Sigmoid colon (tissue), 7 donors: ENCODE results near the gene KRTAP10-5. TPM values are rescaled to one million over a fixed set of nuclear protein-coding genes. Genes with fewer than 3 reads are reported as not detected.

Source experiments
- DNase-seq: peaks from one replicate; pipeline ENCODE4 v3.0.0-alpha.2; 2019
- H3K27ac ChIP-seq, 4 donors: fragments of 200-600 bp; sonication (generic); one replicate each; pipeline ENCODE4 v1.5.1; 2016 to 2019; ENCODE audit warnings: mild to moderate bottlenecking in 1 of 4
- H3K27me3 ChIP-seq, 3 donors: fragments of 200-600 bp; sonication (generic); one replicate each; pipeline ENCODE4 v1.5.1; 2019; ENCODE audit warnings: mild to moderate bottlenecking in 1 of 3
- H3K36me3 ChIP-seq, 4 donors: fragments of 200-600 bp; sonication (generic); one replicate each; pipeline ENCODE4 v1.5.1; 2016 to 2019
- H3K4me1 ChIP-seq, 4 donors: fragments of 200-600 bp; sonication (generic); one replicate each; pipeline ENCODE4 v1.5.1; 2017 to 2019
- H3K4me3 ChIP-seq, 4 donors: fragments of 200-600 bp; sonication (generic); one replicate each; pipeline ENCODE4 v1.5.1; 2017 to 2019; ENCODE audit warnings: mild to moderate bottlenecking in 2 of 4, moderate library complexity in 1 of 4
- H3K9me3 ChIP-seq, 4 donors: fragments of 200-600 bp in 3 of 4; sonication (generic) in 3 of 4; one replicate each; pipeline versions ENCODE4 v1.5.1 to v1.6.1; 2013 to 2019
- EP300 ChIP-seq, 4 donors: sonication (generic); formaldehyde crosslinking; IDR thresholded peaks; one replicate each; pipeline ENCODE4 v1.6.1; 2017; ENCODE audit warnings: antibody characterized with exemption in 4 of 4
- POLR2A ChIP-seq, 2 donors: fragments of 450-650 bp; IDR thresholded peaks; one replicate each; pipeline ENCODE4 v1.6.1; 2016; ENCODE audit warnings: antibody characterized with exemption in 2 of 2, mild to moderate bottlenecking in 2 of 2, moderate library complexity in 2 of 2
- POLR2AphosphoS5 ChIP-seq, 4 donors: sonication (generic); formaldehyde crosslinking; IDR thresholded peaks; one replicate each; pipeline ENCODE4 v1.6.1; 2017; ENCODE audit warnings: antibody characterized with exemption in 4 of 4
- WGBS, 2 donors: extraction: QIAGEN DNeasy Blood & Tissue Kit; methylation state at CpG; one replicate each; pipeline ENCODE4 v1.1.7; 2013; 5-methylcytosine and 5-hydroxymethylcytosine counted together
- intact Hi-C: fragments of 100-400 bp; cut with DNase I; formaldehyde crosslinking; loops from one replicate; pipeline ENCODE4 v1.15.1; 2023
- polyA plus RNA-seq, 3 donors: library from polyadenylated mRNA; stranded (reverse); fragments of 200-250 nt; gene quantifications; one replicate each; pipeline ENCODE4 v1.2.3, GENCODE V29; 2013
- total RNA-seq, 4 donors: library from RNA; depleted of rRNA; stranded (reverse); fragments of >200 nt; gene quantifications; one replicate each; pipeline ENCODE4 v1.1.0, GENCODE V29; 2016
- TF ChIP-seq, protein P1 (sequence below), 4 experiments: fragments of 450-650 bp in 3 of 4; fragments of 200-600 bp in 1 of 4; IDR thresholded peaks; one replicate each; pipeline ENCODE4 v1.5.1; 2016 to 2019; ENCODE audit warnings: antibody characterized with exemption in 4 of 4, mild to moderate bottlenecking in 3 of 4, moderate library complexity in 2 of 4
- donor health status: healthy with polysubstance abuse.
- donor health status: Bipolar disorder and iron deficiency.
- donor health status: healthy.

Gene KRTAP10-5
- total and polyA plus RNA-seq, 7 donors = not detected

DNA sequence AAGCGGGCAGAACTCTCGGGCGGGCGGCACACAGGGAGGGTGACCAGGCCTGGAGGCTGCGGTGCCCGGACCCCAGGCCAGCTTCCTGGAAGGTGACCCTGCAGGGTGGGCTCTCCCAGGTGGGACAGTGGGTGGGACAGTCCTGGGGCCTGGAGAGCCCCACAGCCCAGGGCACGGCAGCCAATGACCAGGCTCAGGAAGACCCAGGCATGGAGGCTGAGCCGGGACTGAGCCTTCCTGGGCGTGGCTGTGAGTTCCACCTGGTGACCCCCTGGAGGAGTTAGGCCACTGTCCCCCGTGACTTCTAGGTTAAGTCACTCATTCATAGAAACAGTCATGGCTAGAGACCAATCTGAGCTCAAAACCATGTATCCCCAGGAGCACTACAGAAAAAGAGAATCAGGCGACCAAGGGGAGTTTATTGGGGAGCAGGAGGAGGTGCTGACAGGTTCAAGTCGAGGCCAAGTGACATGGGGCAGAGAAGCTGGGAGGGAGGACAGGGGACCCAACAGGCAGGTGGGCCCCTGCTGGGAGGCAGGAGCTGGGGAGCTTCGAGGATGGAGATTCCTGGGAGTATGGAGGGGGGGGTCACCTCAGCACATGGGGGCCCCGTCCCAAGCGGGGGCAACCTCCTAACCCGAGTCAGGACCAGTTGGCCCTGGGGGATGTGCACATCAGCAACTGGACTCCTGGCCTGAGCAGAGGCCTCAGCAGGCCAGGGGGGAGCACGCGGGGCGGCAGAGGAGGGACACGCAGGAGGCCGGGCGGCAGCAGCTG lies 1.2 kb downstream of the KRTAP10-5 start:
- Histone ChIP-seq H3K4me3 (no peak overlapping the region), H3K36me3 (no peaks in the 10 kb centered on the region), H3K4me1 (no peaks in the 10 kb centered on the region), H3K27ac (no peak overlapping the region), H3K9me3 (peaks cover 0 to 10% (median 4%) of the 10 kb centered on the region in 4 donors), H3K27me3 (peaks cover 0 to 7% (median 6%) of the 10 kb centered on the region in 3 donors)
- 74 to 79% methylated on average over 22 of the region's 22 CpGs for WGBS, 2 donors
- no peak for DNase-seq
- TF ChIP-seq POLR2AphosphoS5 (IDR thresholded peaks at IDR 0.05) (no peak), EP300 (IDR thresholded peaks at IDR 0.05) (no peak), POLR2A (IDR thresholded peaks at IDR 0.05) (no peak)
- TF ChIP-seq, protein P1, sequence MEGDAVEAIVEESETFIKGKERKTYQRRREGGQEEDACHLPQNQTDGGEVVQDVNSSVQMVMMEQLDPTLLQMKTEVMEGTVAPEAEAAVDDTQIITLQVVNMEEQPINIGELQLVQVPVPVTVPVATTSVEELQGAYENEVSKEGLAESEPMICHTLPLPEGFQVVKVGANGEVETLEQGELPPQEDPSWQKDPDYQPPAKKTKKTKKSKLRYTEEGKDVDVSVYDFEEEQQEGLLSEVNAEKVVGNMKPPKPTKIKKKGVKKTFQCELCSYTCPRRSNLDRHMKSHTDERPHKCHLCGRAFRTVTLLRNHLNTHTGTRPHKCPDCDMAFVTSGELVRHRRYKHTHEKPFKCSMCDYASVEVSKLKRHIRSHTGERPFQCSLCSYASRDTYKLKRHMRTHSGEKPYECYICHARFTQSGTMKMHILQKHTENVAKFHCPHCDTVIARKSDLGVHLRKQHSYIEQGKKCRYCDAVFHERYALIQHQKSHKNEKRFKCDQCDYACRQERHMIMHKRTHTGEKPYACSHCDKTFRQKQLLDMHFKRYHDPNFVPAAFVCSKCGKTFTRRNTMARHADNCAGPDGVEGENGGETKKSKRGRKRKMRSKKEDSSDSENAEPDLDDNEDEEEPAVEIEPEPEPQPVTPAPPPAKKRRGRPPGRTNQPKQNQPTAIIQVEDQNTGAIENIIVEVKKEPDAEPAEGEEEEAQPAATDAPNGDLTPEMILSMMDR (IDR thresholded peaks at IDR 0.05) = no peak
- intact Hi-C loops = no loop called here

DNA sequence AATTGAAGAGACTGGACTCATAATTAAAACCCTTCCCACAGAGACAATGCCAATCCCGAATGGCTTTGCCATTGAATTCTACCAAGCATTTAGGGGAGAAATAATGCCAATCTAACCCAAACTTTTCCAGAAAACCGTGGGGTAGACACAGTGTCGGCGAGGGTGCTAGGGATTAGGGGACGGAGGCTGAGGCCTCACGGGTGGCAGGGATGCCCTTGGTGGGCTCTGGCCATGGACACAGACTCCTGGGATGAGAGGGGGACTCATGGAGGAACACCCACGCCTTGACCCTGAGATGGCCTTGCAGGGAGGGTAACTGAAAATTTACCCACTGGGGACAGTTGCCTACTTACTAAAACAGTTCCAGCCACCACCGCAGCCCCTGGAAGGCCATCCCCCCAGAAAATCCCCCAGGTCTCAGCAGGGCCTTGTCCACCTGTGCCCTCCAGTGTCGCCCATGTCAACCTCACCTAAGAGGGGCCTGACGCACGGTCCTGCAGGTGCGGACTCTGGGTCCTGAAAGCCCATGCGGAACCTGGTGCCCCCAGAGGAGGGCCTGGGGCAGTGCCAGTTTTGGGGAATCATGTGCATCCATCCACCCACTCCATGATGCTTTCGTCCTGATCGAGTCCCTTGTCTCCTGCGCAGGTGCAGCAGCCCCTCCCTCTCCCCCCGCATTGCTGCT lies 1.9 kb downstream of the KRTAP10-5 start:
- intact Hi-C loops = no loop called here
- TF ChIP-seq, protein P1 (IDR thresholded peaks at IDR 0.05) = no peak
- no peak for TF ChIP-seq POLR2AphosphoS5 (IDR thresholded peaks at IDR 0.05)
- TF ChIP-seq POLR2A (IDR thresholded peaks at IDR 0.05) = no peak
- no peak for TF ChIP-seq EP300 (IDR thresholded peaks at IDR 0.05)
- DNase-seq = no peak
- H3K4me3 ChIP-seq = no peak overlapping the region
- peaks cover 0 to 10% (median 4%) of the 10 kb centered on the region in 4 donors for H3K9me3 ChIP-seq
- WGBS, 2 donors = 95% methylated on average over 17 of the region's 17 CpGs
- H3K4me1 ChIP-seq = no peaks in the 10 kb centered on the region
- H3K27me3 ChIP-seq = peaks cover 0 to 6% (median 2%) of the 10 kb centered on the region in 3 donors
- H3K27ac ChIP-seq = no peak overlapping the region
- no peaks in the 10 kb centered on the region for H3K36me3 ChIP-seq

DNA sequence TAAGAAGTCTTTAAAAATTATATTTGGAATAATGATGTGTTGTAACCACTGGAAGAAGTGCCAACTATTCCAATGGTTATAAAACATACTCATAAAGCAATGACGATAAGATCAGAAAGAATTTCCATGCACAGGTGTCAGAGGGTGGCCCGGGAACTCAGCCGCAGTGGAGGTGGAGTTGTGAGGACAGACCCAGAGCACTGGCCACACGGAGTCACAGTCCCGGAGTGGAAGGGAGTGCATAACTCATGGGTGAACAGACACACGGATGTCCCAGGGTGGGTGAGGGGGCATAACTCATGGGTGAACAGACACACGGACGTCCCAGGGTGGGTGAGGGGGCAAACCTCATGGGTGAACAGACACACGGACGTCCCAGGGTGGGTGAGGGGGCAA lies 4.4 kb downstream of the KRTAP10-5 start:
- DNase-seq = no peak
- Histone ChIP-seq H3K9me3 (peaks cover 0 to 9% (median 2%) of the 10 kb centered on the region in 4 donors), H3K4me3 (no peak overlapping the region), H3K27ac (no peak overlapping the region), H3K36me3 (no peaks in the 10 kb centered on the region), H3K27me3 (peaks cover 0 to 14% (median 0%) of the 10 kb centered on the region in 3 donors), H3K4me1 (no peaks in the 10 kb centered on the region)
- 50 to 82% methylated on average over 10 of the region's 10 CpGs for WGBS, 2 donors
- intact Hi-C loops = no loop called here
- TF ChIP-seq POLR2A (IDR thresholded peaks at IDR 0.05) (no peak), EP300 (IDR thresholded peaks at IDR 0.05) (no peak), POLR2AphosphoS5 (IDR thresholded peaks at IDR 0.05) (no peak)
- TF ChIP-seq, protein P1 (IDR thresholded peaks at IDR 0.05) = no peak

DNA sequence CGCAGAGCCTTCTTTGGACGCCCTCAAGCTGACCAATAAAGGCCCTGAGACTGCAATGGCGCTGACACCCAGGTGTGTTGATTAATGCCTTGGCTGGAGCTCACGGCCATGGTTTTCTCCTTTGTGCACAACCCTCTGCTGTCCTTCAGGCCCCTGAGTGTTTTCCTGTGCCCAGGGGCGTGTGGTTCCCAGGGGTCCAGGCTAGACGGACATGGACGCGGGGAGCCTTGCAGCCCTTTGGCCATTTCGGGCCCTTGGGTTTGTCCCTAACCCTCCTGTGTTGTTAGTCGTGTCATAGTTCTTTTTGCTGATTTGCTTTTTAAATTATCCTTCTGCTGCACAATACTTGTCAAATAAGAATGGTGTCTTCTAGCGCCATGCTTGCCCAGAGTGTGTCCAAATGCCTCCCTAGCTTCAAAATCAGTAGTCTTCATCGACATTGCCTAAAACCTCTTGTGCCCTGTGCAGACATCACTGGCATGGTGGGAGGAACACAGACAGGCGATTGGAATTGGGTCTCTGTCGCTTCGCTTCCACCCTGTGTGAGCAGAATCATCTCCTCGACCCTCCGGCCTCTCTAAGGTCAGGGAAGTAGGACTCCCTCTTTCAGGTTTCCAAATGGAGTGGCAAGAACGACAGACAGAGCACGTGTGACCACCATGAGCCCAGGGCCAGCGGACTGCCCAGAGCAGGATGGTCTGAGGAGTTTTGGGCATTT lies 4.9 kb downstream of the KRTAP10-5 start:
- Histone ChIP-seq H3K27me3 (peaks cover 0 to 14% (median 0%) of the 10 kb centered on the region in 3 donors), H3K9me3 (peaks cover 0 to 6% (median 2%) of the 10 kb centered on the region in 4 donors)
- no peak for DNase-seq

More for the DNA sequence above, 4.9 kb downstream of the KRTAP10-5 start:
- Histone ChIP-seq H3K27ac (no peak overlapping the region), H3K36me3 (no peaks in the 10 kb centered on the region), H3K4me1 (no peaks in the 10 kb centered on the region), H3K4me3 (no peak overlapping the region)
- TF ChIP-seq, protein P1 (IDR thresholded peaks at IDR 0.05) = no peak
- no peak for TF ChIP-seq EP300 (IDR thresholded peaks at IDR 0.05)
- WGBS, 2 donors = 86 to 89% methylated on average over 20 of the region's 20 CpGs
- intact Hi-C loops = no loop called here
